Omental fat pad (tissue), 4 donors: ENCODE results near the gene SF3B2. TPM values are rescaled to one million over a fixed set of nuclear protein-coding genes. Genes with fewer than 3 reads are reported as not detected.

ENCODE experiments used
- ATAC-seq: fragments of 150-250 bp; one replicate; pipeline ENCODE4 v1.9.1; 2016; ENCODE audit warnings: mild to moderate bottlenecking, moderate library complexity; ENCODE audit not compliant: low FRiP score
- DNase-seq: peaks from one replicate; pipeline ENCODE4 v3.0.0-alpha.2; 2019; ENCODE audit warnings: low spot score
- total RNA-seq, 4 donors: library from RNA; depleted of rRNA; stranded (reverse); fragments of >200 nt; gene quantifications; one replicate each; pipeline ENCODE4 v1.1.0, GENCODE V29; 2016
- TF ChIP-seq, protein P1 (sequence below), 3 donors: fragments of 450-650 bp; IDR thresholded peaks; one replicate each; pipeline ENCODE4 v1.5.1; 2016 to 2017; ENCODE audit warnings: antibody characterized with exemption in 3 of 3, mild to moderate bottlenecking in 3 of 3, moderate library complexity in 2 of 3

The SF3B2 gene
- total RNA-seq, 4 donors from 2014 or later = 98.9 to 173 (median 140) TPM

GRCh38 chr11:66063900-66064299 is 11.7 kb downstream of the SF3B2 start:
- ATAC-seq = no peak
- TF ChIP-seq, protein P1, sequence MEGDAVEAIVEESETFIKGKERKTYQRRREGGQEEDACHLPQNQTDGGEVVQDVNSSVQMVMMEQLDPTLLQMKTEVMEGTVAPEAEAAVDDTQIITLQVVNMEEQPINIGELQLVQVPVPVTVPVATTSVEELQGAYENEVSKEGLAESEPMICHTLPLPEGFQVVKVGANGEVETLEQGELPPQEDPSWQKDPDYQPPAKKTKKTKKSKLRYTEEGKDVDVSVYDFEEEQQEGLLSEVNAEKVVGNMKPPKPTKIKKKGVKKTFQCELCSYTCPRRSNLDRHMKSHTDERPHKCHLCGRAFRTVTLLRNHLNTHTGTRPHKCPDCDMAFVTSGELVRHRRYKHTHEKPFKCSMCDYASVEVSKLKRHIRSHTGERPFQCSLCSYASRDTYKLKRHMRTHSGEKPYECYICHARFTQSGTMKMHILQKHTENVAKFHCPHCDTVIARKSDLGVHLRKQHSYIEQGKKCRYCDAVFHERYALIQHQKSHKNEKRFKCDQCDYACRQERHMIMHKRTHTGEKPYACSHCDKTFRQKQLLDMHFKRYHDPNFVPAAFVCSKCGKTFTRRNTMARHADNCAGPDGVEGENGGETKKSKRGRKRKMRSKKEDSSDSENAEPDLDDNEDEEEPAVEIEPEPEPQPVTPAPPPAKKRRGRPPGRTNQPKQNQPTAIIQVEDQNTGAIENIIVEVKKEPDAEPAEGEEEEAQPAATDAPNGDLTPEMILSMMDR (IDR thresholded peaks at IDR 0.05) = no peak
- no peak for DNase-seq

GRCh38 chr11:66064571-66064970 is 12.4 kb downstream of the SF3B2 start:
- ATAC-seq = no peak
- no peak for DNase-seq
- TF ChIP-seq, protein P1 (IDR thresholded peaks at IDR 0.05) = no peak

DNA sequence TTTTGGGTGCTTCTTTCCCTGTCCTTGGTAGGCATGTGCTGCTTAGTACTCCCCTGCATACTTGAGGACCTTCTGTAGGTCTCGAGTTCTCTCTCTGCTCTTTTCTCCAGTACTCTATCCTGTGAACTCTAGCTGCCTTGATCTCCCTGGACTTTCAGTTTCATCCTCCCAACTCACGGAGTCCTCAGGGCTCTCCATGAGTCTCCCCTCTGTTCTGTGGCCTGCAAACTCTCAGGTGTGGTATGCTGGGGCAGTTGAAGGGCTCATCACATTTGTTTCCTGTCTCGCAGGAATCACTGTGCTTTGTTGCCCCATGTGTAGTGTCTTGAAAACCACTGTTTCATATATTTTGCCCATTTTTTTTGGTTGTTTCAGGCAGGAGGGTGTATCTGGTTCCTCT is 14.6 kb downstream of the SF3B2 start:
- ATAC-seq (no peak), DNase-seq (no peak)
- TF ChIP-seq, protein P1 (IDR thresholded peaks at IDR 0.05) = no peak

GRCh38 chr11:66067640-66068039 is 15.5 kb downstream of the SF3B2 start:
- no peak for DNase-seq
- TF ChIP-seq, protein P1 (IDR thresholded peaks at IDR 0.05) = no peak
- no peak for ATAC-seq

- peak; percentile 73 for DNase-seq
- ATAC-seq = peak; percentile 37
- TF ChIP-seq, protein P1 (IDR thresholded peaks at IDR 0.05) = peak in 1 of 3 donors; percentile 75
Measured at GRCh38 chr11:66068154-66068821, 16.1 kb downstream of the SF3B2 start.

DNA sequence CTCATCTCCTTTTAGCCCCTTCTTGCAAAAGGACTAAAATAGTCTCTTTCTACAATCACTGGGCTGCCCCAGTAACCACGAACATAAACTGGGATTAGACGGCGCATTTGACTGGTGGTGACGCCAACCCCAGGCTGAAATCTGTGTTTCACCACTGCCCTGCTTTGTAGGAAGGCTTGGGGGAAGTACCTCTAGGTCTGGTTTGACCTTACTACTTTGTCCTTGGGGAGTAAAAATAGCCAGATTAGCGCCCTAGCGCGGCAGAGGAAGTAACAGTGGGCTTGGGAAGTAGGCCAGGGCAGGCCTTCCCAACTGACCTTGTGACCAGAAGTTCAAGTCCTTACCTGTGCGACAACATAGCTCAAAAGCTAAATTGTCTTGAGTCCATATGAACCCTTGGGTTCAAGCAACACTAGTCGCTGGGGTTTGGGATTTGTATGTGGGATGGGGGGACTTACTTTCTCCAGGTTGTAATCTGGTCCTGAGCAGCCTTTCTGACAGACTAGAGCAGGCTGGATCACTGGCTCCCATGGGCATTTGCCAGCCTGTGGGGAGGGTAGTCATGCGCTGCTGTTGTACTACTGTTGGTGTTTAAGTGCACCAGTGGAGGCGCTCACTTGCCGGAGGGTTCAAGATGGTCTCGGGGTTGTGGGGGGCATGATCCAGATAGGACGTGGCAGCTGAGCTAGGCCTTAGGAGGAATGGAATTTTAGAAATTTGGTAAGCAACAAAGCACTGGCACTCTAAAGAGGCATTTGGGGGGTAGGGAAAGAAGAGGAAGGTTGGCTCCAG is 17.0 kb downstream of the SF3B2 start:
- ATAC-seq (peak; percentile 13), DNase-seq (no peak)
- TF ChIP-seq, protein P1 (IDR thresholded peaks at IDR 0.05) = no peak
